ENCODE measurements around the gene FIBCD1. TPM values are rescaled to one million over a fixed set of nuclear protein-coding genes. Genes with fewer than 3 reads are reported as not detected.

FIBCD1 gene
- total RNA-seq, 4 donors from 2014 or later, result 1.4 to 1.7 TPM; not detected in 2

- peaks cover 52% of the 10 kb centered on the region for H3K27me3 ChIP-seq
- peaks cover 0 to 64% (median 6%) of the 10 kb centered on the region in 3 donors for H3K4me1 ChIP-seq
- ATAC-seq, result peak; percentile 89
- no peaks in the 10 kb centered on the region for H3K9me3 ChIP-seq
- peak overlapping the region; percentile 21 to 89 (median 82) for H3K27ac ChIP-seq
- TF ChIP-seq POLR2A (IDR thresholded peaks at IDR 0.05) (no peak), CTCF (IDR thresholded peaks at IDR 0.05) (peak in 3 of 4 experiments; percentile 63 to 71 (median 71)), EP300 (IDR thresholded peaks at IDR 0.05) (no peak), POLR2AphosphoS5 (IDR thresholded peaks at IDR 0.05) (peak; percentile 52)
- no peaks in the 10 kb centered on the region for H3K36me3 ChIP-seq
- H3K4me3 ChIP-seq, result no peak overlapping the region
- 27 to 32% methylated on average over 11 to 13 of the region's 21 CpGs for WGBS, 2 donors (ENCODE audit: low coverage in 1 of 2)
These were observed 6.6 kb downstream of the FIBCD1 start for GRCh38 chr9:130932255-130933079.

- peaks cover 0 to 57% (median 6%) of the 10 kb centered on the region in 3 donors for H3K4me1 ChIP-seq
- 48 to 66% methylated on average over 13 to 20 of the region's 20 CpGs for WGBS, 2 donors (ENCODE audit: low coverage in 1 of 2)
These were observed 7.4 kb downstream of the FIBCD1 start for GRCh38 chr9:130931508-130932254.

GRCh38 chr9:130930804-130931349 lies 8.2 kb downstream of the FIBCD1 start:
- 40 to 100% methylated on average over 1 to 2 of the region's 15 CpGs for WGBS, 2 donors (ENCODE audit: low coverage in 1 of 2)
- Histone ChIP-seq H3K27ac (no peak overlapping the region), H3K4me1 (peaks cover 0 to 51% (median 6%) of the 10 kb centered on the region in 3 donors), H3K36me3 (no peaks in the 10 kb centered on the region), H3K9me3 (no peaks in the 10 kb centered on the region), H3K27me3 (peaks cover 36% of the 10 kb centered on the region), H3K4me3 (no peak overlapping the region)
- ATAC-seq, result no peak
- no peak for TF ChIP-seq POLR2A (IDR thresholded peaks at IDR 0.05)
- TF ChIP-seq POLR2AphosphoS5 (IDR thresholded peaks at IDR 0.05), result no peak

More at GRCh38 chr9:130931508-130932254, 7.4 kb downstream of the FIBCD1 start:
- Histone ChIP-seq H3K27me3 (peaks cover 44% of the 10 kb centered on the region), H3K9me3 (no peaks in the 10 kb centered on the region), H3K4me3 (no peak overlapping the region), H3K36me3 (no peaks in the 10 kb centered on the region), H3K27ac (peak overlapping the region in 2 of 4 donors; percentile 79 to 84)
- no peak for TF ChIP-seq EP300 (IDR thresholded peaks at IDR 0.05)
- no peak for TF ChIP-seq POLR2AphosphoS5 (IDR thresholded peaks at IDR 0.05)
- no peak for TF ChIP-seq POLR2A (IDR thresholded peaks at IDR 0.05)
- no peak for TF ChIP-seq CTCF (IDR thresholded peaks at IDR 0.05)
- ATAC-seq, result no peak

GRCh38 chr9:130930132-130930803 lies 8.8 kb downstream of the FIBCD1 start:
- Histone ChIP-seq H3K27me3 (peaks cover 30% of the 10 kb centered on the region), H3K36me3 (no peaks in the 10 kb centered on the region), H3K4me1 (peaks cover 0 to 50% (median 6%) of the 10 kb centered on the region in 3 donors), H3K4me3 (no peak overlapping the region), H3K27ac (no peak overlapping the region), H3K9me3 (no peaks in the 10 kb centered on the region)
- ATAC-seq, result no peak
- TF ChIP-seq CTCF (IDR thresholded peaks at IDR 0.05), result no peak
- TF ChIP-seq POLR2A (IDR thresholded peaks at IDR 0.05), result no peak
- TF ChIP-seq EP300 (IDR thresholded peaks at IDR 0.05), result no peak
- no peak for TF ChIP-seq POLR2AphosphoS5 (IDR thresholded peaks at IDR 0.05)
- WGBS, 2 donors (ENCODE audit: low coverage in 1 of 2), result 82 to 87% methylated on average over 10 to 21 of the region's 23 CpGs
